NCI-H2081 (cell line): ENCODE results near the gene CRELD1.
A peak's percentile ranks its signal among the peaks of the same experiment; 100 is the strongest.
"Not testable (repeated sequence)": the region's sequence is repeated elsewhere in the genome, so short reads cannot be mapped to it uniquely, and the experiment has no call there.

Experiments used
- DNase-seq, 2 experiments: peaks; one replicate each; lab custom pipeline; 2025; lab: John Stamatoyannopoulos, UW

The CRELD1 gene

DNA sequence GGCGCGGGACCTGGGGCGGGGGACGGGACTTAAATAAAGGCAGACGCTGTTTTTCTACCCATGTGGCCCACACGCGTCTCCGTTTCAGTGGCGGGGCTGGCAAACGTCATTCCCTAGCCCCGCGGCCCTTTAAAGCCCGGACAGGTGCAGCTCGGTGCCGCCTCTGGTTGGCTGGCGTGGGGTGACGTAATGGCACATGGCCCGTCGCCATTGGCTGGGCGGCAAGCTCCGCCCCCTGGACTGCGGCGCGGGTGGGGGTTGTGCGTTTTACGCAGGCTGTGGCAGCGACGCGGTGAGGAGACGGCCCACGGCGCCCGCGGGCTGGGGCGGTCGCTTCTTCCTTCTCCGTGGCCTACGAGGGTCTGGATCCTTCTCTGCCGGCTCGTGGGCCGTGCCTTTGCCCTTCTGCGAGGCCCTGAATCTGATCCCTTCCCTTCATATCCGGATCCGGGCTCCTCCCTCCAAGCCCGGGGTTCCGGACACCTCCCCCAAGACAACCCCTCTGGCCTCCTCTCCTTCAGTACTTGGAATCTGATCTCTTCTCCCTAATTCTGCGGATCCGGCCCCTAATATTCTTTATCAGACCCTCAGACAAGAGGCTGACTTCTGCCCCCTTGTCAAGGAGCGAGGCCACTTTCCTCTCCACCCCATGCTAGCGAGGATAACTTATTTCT is at the start of gene CRELD1:
Gene CRELD1, plus strand, starts transcription at position 274 of the 674 bp plus-strand sequence. CDS start 605 bp downstream, outside the sequence.
- DNase-seq: peak; percentile 91 to 93

- DNase-seq: no peak
Measured at GRCh38 chr3:9884555-9885165, 49.0 kb upstream of the CRELD1 start.

DNA sequence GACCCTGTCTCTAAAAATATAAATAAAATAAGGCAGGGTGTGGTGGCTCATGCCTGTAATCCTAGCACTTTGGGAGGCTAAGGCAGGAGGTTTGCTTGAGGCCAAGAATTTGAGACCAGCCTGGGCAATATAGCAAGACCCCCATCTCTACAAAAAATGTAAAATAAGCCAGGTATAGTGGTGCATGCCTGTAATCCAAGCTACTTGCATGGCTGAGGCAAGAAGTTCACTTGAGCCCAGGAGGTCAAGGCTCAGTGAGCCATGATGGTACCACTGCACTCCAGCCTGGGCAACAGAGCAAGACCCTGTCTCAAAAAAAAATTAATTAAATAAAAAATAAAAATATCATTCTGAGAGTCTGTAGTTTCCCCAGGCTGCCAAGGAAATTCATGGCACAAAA is 47.3 kb upstream of the CRELD1 start:
- no peak for DNase-seq

DNA sequence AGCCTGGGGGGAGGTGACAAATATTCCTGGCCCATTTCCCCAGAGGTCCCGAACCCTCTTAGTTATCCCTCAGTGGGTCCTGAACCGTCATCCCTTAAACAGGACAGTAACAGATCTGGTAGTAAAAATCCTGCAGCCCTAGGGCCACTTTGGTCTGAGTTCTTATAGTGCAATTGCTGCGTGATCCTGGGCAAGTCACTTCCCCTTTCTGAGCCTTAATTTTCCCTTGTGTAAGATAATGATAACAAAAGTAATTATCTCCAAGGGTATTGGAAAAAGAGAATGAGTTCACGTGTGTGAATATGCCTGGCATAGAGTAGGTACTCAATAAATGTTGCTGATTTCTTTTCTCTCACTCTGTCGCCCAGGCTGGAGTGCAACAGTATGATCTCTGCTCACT is 46.2 kb upstream of the CRELD1 start:
- no peak for DNase-seq

DNA sequence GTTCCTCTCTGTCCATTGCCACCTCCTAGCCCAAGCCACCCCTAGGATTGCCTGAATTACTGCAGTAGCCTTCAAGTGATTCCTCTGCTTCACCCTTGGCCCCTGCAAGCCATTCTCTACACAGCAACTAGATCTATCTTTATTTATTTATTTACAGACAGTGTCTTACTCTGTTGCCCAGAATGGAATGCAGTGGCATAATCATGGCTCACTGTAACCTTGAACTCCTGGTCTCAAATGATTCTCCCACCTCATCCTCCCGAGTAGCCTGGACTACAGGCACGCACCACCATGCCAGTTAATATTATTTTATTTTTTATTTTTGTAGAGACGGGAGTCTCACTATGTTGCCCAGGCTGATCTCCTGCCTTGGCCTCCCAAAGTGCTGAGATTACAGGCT is 45.1 kb upstream of the CRELD1 start:
- DNase-seq: no peak

DNA sequence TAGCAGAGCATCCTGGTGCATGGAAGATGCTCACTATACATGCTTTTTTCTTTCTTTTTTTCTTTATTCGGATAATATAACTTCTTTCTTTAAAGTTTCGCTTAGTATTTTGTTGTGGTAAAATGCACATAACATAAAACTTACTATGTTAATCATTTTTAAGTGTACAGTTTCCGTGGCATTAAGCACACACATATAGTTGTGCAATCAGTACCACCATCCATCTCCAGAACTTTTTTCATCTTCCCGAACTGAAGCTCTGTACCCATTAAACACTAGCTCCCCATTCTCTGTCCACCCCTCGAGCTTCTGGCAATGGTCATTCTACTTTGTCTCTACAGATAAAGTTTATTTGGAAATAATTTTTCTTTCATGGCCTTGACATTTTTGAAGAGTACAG is 44.2 kb upstream of the CRELD1 start:
- DNase-seq: no peak

DNA sequence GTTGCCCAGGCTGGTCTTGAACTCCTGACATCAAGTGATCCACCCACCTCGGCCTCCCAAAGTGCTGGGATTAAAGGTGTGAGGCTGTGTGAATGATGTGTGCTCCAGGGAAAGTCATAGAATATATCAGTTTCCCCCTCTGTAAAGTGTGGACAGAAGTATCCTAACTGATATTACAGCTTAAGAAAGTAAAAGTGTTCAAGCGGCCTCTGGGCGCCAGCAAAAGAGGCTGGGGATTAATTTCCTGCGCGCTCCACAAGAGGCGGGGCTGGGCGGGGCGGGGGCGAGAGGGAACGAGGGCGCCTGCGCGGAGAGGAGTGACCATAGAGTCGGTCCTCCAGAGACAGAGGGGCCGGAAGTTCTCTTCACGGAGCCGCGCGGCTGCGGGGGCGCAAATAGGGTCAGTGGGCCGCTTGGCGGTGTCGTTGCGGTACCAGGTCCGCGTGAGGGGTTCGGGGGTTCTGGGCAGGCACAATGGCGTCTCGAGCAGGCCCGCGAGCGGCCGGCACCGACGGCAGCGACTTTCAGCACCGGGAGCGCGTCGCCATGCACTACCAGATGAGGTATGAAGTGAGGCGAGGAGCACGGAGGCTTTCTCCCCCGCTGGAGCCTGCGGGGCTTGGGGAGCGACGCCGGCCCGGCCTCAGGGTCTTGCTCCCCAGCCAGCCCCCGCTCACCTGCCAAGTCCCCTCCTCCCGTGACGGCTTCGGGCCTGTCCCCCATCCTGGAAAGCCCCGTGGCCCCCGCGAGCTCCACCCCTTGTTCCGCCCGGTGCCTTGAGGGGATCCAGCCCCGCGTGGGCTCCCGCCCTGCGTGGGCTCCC is 43.2 kb upstream of the CRELD1 start, which contains the start of gene JAGN1:
Gene JAGN1, plus strand, starts transcription at position 362 of the 823 bp plus-strand sequence. Its CDS starts 113 bp downstream, at position 475.
- peak; percentile 78 for DNase-seq

- DNase-seq: no peak
Measured at GRCh38 chr3:9891072-9891622, 42.5 kb upstream of the CRELD1 start.

DNA sequence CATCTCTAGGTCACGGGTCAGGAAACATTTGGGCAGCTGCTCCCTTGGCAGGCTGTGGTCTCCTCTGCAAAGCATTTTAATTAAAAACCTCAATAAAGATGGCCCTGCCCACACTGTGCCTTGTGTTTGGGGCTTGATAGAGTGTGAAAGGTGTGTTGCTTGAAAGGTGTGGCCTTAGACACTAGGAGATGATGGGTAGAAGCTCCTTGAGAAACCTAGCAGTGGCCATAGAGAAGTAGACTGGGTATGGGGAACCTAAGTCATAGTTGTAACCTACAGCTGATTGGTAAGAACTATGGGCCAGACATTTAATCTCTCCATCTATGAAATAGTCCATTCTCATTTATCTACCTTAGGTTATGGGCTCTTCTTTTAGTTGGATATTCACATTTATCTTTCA is 39.9 kb upstream of the CRELD1 start:
- no peak for DNase-seq

- DNase-seq: not testable (repeated sequence)
Measured at GRCh38 chr3:9895715-9896114, 37.9 kb upstream of the CRELD1 start.

- DNase-seq: not testable (repeated sequence)
Measured at GRCh38 chr3:9896755-9897407, 36.8 kb upstream of the CRELD1 start.

- peak in 1 of 2 experiments; percentile 9 for DNase-seq
Measured at GRCh38 chr3:9897408-9898372, 35.9 kb upstream of the CRELD1 start.

DNA sequence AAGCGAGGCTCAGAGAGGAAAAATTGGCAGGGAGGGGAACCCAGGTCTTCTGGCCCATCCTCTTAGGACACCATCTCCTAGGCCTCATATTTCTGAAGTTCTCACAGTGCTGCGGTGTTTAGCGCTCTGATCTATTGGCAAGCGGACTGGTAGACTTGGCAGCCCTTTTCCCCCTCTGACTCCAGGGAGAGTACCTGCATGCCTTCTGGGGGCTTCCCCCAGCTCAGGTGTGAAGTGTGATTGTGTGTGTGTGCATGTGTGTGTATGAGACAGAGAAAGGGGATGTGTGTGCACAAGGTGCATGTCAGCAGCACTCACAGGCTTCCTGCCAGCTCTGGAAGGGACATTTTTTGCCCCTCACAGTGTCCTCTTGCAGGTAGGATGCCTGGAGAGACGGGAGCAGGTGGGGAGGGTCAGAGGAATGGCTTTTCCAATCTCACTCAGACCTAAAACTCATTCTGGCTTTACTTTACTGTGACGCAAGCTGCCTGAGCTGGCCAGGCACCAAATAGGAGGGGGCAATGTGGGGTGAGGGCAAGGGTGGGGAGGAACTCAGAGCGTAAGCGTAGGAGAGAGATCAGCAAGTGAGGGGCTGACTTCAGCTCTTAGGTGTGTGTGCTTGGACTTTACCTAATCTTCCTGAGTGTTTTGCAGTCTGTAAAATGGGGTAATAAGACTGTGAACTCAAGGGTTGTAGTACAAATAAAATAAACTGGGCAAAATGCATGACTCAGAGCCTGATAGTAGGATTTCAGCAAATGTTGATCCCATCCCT is 35.0 kb upstream of the CRELD1 start:
- DNase-seq: no peak

- no peak for DNase-seq
Measured at GRCh38 chr3:9899289-9899791, 34.3 kb upstream of the CRELD1 start.

- DNase-seq: not testable (repeated sequence)
Measured at GRCh38 chr3:9900965-9901415, 32.6 kb upstream of the CRELD1 start.

- no peak for DNase-seq
Measured at GRCh38 chr3:9901967-9902366, 31.7 kb upstream of the CRELD1 start.

GRCh38 chr3:9902372-9903237 is 31.0 kb upstream of the CRELD1 start, which contains the start of gene IL17RE:
TSS of gene IL17RE (plus strand) at chr3:9902848. CDS start at chr3:9902933, 85 bp downstream.
- DNase-seq: peak in 1 of 2 experiments; percentile 38

GRCh38 chr3:9903238-9903624 is 30.4 kb upstream of the CRELD1 start:
- DNase-seq: no peak
